Measurements from ENCODE around the gene GOLGA7B. TPM values are rescaled to one million over a fixed set of nuclear protein-coding genes. Genes with fewer than 3 reads are reported as not detected.

GOLGA7B gene
- total RNA-seq, 1 experiment from 2014 or later = 0.03 TPM

GRCh38 chr10:97882142-97883091, 32.8 kb downstream of the GOLGA7B start:
- no peak overlapping the region for H3K4me3 ChIP-seq
- H3K9me3 ChIP-seq (replicated peaks) = no peaks in the 10 kb centered on the region
- no peaks in the 10 kb centered on the region for H3K36me3 ChIP-seq
- DNase-seq (ENCODE audit: low read depth in 1 of 2, low spot score in 2 of 2) = peak; percentile 82 to 95
- H3K4me1 ChIP-seq (replicated peaks) = peaks cover 18% of the 10 kb centered on the region
- H3K27ac ChIP-seq = peak overlapping the region; percentile 31; the same call in 1 of the 2 replicates
- H3K27me3 ChIP-seq (replicated peaks) = no peaks in the 10 kb centered on the region

GRCh38 chr10:97883092-97883485, 33.4 kb downstream of the GOLGA7B start:
- DNase-seq (ENCODE audit: low read depth in 1 of 2, low spot score in 2 of 2) = no peak
- H3K27ac ChIP-seq = peak overlapping the region; percentile 31; the same call in 1 of the 2 replicates
- peaks cover 18% of the 10 kb centered on the region for H3K4me1 ChIP-seq (replicated peaks)
- H3K9me3 ChIP-seq (replicated peaks) = no peaks in the 10 kb centered on the region
- H3K36me3 ChIP-seq = no peaks in the 10 kb centered on the region
- no peak overlapping the region for H3K4me3 ChIP-seq
- no peaks in the 10 kb centered on the region for H3K27me3 ChIP-seq (replicated peaks)

GRCh38 chr10:97886286-97886685, 36.6 kb downstream of the GOLGA7B start:
- H3K27me3 ChIP-seq (replicated peaks) = no peaks in the 10 kb centered on the region
- H3K4me1 ChIP-seq (replicated peaks) = peaks cover 36% of the 10 kb centered on the region
- H3K36me3 ChIP-seq = no peaks in the 10 kb centered on the region
- H3K27ac ChIP-seq = no peak overlapping the region
- no peak overlapping the region for H3K4me3 ChIP-seq
- DNase-seq (ENCODE audit: low read depth in 1 of 2, low spot score in 2 of 2) = no peak
- H3K9me3 ChIP-seq (replicated peaks) = no peaks in the 10 kb centered on the region

GRCh38 chr10:97887399-97887798, 37.8 kb downstream of the GOLGA7B start:
- H3K27ac ChIP-seq = no peak overlapping the region
- no peaks in the 10 kb centered on the region for H3K36me3 ChIP-seq
- H3K9me3 ChIP-seq (replicated peaks) = no peaks in the 10 kb centered on the region
- DNase-seq (ENCODE audit: low read depth in 1 of 2, low spot score in 2 of 2) = no peak
- H3K27me3 ChIP-seq (replicated peaks) = no peaks in the 10 kb centered on the region
- no peak overlapping the region for H3K4me3 ChIP-seq
- peaks cover 26% of the 10 kb centered on the region for H3K4me1 ChIP-seq (replicated peaks)

- Histone ChIP-seq H3K9me3 (replicated peaks) (no peaks in the 10 kb centered on the region), H3K27me3 (replicated peaks) (no peaks in the 10 kb centered on the region), H3K4me1 (replicated peaks) (peaks cover 18% of the 10 kb centered on the region), H3K4me3 (no peak overlapping the region), H3K27ac (no peak overlapping the region), H3K36me3 (no peaks in the 10 kb centered on the region)
- no peak for DNase-seq (ENCODE audit: low read depth in 1 of 2, low spot score in 2 of 2)
Observed at GRCh38 chr10:97888134-97888533, 38.5 kb downstream of the GOLGA7B start.

GRCh38 chr10:97888641-97889262, 39.1 kb downstream of the GOLGA7B start:
- H3K4me1 ChIP-seq (replicated peaks) = peaks cover 18% of the 10 kb centered on the region
- peak overlapping the region; percentile 56; the same call in 1 of the 2 replicates for H3K27ac ChIP-seq
- H3K27me3 ChIP-seq (replicated peaks) = no peaks in the 10 kb centered on the region
- no peak overlapping the region for H3K4me3 ChIP-seq
- H3K9me3 ChIP-seq (replicated peaks) = no peaks in the 10 kb centered on the region
- peak; percentile 68 to 78 for DNase-seq (ENCODE audit: low read depth in 1 of 2, low spot score in 2 of 2)
- no peaks in the 10 kb centered on the region for H3K36me3 ChIP-seq

DNA sequence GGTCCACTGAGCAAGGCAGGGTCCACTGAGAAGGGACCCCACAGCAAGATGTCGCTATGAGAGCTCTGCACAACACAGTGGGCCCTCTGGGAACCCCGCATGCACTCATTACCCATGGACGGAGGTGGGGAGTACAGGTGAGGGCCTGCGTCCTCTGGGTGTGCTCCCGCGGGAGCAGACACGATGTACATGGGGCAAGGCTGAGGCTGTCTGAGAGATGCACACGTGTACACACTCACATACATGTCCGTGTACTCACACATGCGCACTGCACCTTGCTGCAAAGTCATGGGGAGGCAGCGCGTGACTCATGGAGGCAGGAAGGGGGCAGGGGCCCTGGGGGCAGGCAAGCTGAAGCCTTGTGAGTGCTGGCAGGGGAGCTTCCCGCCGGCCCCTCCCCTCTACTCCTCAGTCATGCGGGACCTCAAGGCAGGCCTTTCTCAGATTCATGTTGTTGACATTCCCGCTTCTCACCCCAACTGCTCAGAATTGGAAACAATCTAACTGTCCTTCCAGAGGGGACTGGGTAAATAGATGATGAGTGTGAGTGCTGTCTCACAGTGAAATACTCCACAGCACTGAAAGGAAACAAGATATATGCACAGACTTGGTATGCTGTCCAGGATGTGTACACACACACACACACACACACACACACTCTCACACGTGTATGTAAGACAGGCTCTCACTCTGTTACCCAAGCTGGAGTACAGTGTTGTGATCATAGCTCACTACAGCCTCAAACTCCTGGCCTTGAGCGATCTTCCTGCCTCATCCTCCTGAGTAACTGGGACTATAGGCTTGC, 40.0 kb downstream of the GOLGA7B start:
- Histone ChIP-seq H3K4me1 (replicated peaks) (peaks cover 18% of the 10 kb centered on the region), H3K27me3 (replicated peaks) (no peaks in the 10 kb centered on the region), H3K36me3 (no peaks in the 10 kb centered on the region), H3K9me3 (replicated peaks) (no peaks in the 10 kb centered on the region), H3K4me3 (no peak overlapping the region), H3K27ac (peak overlapping the region; percentile 56)
- DNase-seq (ENCODE audit: low read depth in 1 of 2, low spot score in 2 of 2) = peak; percentile 76 to 91

DNA sequence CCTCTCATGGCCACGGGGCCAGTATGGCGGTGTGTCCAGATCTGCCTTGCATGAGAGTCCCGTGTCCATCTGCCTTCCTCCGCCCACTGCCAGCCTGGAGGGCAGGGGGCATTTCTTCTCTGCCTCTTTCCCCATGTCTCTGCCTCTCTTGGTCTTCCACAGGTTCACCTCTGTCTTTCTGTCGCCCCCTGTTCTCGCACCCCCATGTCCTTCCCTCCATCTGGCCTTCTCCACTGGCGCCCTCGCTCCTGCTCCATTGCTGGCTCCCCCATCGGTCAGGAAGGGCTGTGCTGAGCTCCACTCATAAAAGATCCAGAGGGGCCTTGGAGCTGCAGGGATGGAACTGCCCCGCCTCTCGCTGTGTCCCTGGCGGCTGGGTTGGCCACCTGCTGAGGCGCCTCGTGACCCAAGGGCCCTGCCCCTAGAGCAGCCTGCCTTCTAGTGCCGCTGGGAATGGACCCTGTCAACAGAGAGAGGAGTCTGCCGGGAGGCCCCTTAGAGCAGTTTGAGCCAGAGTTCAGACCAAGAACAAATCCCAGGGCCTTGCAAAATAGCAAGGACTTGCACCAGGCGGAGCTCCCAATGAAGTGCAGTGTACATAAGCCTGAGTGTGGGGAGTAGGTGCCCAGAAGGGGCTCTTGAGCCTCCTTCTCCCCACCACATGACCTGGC, 42.0 kb downstream of the GOLGA7B start:
- H3K4me1 ChIP-seq (replicated peaks) = peaks cover 18% of the 10 kb centered on the region
- no peak overlapping the region for H3K27ac ChIP-seq
- no peaks in the 10 kb centered on the region for H3K36me3 ChIP-seq
- no peak for DNase-seq (ENCODE audit: low read depth in 1 of 2, low spot score in 2 of 2)
- no peaks in the 10 kb centered on the region for H3K9me3 ChIP-seq (replicated peaks)
- H3K27me3 ChIP-seq (replicated peaks) = no peaks in the 10 kb centered on the region
- no peak overlapping the region for H3K4me3 ChIP-seq

DNA sequence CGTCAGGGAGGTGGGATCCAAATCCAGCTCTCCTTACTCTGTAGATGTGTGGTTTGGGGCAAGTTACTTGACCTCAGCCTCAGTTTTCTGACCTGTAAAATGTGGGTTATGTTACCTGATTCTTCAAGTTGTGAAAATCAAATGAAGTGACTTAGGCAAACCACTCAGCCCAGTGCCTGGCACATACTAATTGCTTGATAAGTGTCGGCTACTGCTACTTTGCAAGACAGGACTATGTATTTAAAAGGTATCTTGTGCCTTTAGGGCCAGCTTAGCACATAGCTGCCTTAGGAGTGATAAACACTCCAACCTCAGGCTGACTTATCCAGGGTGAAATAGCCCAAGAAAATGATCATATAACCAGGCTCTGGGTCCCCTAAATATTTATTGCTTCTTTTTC, 42.9 kb downstream of the GOLGA7B start:
- no peaks in the 10 kb centered on the region for H3K36me3 ChIP-seq
- H3K4me3 ChIP-seq = no peak overlapping the region
- H3K27me3 ChIP-seq (replicated peaks) = no peaks in the 10 kb centered on the region
- H3K4me1 ChIP-seq (replicated peaks) = peaks cover 18% of the 10 kb centered on the region
- DNase-seq (ENCODE audit: low read depth in 1 of 2, low spot score in 2 of 2) = no peak
- no peaks in the 10 kb centered on the region for H3K9me3 ChIP-seq (replicated peaks)
- no peak overlapping the region for H3K27ac ChIP-seq

- no peaks in the 10 kb centered on the region for H3K9me3 ChIP-seq (replicated peaks)
- no peak overlapping the region for H3K27ac ChIP-seq
- H3K36me3 ChIP-seq = no peaks in the 10 kb centered on the region
- peaks cover 18% of the 10 kb centered on the region for H3K4me1 ChIP-seq (replicated peaks)
- no peaks in the 10 kb centered on the region for H3K27me3 ChIP-seq (replicated peaks)
- no peak overlapping the region for H3K4me3 ChIP-seq
- DNase-seq (ENCODE audit: low read depth in 1 of 2, low spot score in 2 of 2) = no peak
Observed at GRCh38 chr10:97892939-97893338, 43.3 kb downstream of the GOLGA7B start.

DNA sequence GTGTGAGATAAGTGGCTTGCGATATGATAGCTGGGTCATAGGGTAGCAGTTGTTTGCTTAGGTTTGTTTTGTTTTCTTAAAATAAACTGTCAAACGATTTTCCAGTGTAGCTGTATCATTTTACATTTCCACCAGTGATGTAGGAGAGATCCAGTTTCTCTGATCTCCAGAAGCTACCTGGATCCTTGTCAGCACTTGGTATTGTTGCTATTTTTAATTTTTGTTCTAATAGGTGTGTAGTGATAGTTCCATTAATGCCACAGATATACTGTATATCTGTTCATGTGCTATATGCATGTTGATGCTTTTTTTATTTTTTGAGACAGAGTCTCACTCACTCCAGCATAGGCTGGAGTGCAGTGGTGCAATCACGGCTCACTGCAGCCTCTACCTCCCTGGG, 44.4 kb downstream of the GOLGA7B start:
- no peaks in the 10 kb centered on the region for H3K27me3 ChIP-seq (replicated peaks)

DNA sequence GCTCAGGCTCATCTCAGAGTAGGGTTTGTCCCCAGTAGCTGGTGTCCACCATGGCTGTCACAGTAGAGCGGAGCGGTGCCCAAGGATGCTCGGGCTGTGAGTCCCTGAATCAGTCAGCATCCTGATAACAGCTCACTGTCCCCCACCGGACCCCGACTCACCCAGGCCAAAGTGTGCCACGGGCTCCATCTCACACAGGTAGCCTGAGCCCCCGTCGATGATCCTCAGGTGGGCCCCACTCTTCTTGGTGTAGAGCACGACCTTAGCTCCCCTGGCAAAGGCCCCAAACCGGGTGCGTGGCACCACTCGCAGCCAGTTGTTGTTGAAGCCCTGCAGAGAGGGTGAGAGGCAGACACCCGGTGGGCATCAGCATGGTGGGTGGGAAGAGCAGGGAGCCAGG, 45.4 kb downstream of the GOLGA7B start:
- H3K36me3 ChIP-seq = no peaks in the 10 kb centered on the region
- no peak overlapping the region for H3K4me3 ChIP-seq
- H3K9me3 ChIP-seq (replicated peaks) = no peaks in the 10 kb centered on the region
- no peaks in the 10 kb centered on the region for H3K27me3 ChIP-seq (replicated peaks)
- H3K27ac ChIP-seq = no peak overlapping the region
- peaks cover 1% of the 10 kb centered on the region for H3K4me1 ChIP-seq (replicated peaks)
- no peak for DNase-seq (ENCODE audit: low read depth in 1 of 2, low spot score in 2 of 2)

More for the DNA sequence above, 44.4 kb downstream of the GOLGA7B start:
- no peak for DNase-seq (ENCODE audit: low read depth in 1 of 2, low spot score in 2 of 2)
- peaks cover 11% of the 10 kb centered on the region for H3K4me1 ChIP-seq (replicated peaks)
- no peaks in the 10 kb centered on the region for H3K9me3 ChIP-seq (replicated peaks)
- H3K27ac ChIP-seq = no peak overlapping the region
- H3K4me3 ChIP-seq = no peak overlapping the region
- no peaks in the 10 kb centered on the region for H3K36me3 ChIP-seq

DNA sequence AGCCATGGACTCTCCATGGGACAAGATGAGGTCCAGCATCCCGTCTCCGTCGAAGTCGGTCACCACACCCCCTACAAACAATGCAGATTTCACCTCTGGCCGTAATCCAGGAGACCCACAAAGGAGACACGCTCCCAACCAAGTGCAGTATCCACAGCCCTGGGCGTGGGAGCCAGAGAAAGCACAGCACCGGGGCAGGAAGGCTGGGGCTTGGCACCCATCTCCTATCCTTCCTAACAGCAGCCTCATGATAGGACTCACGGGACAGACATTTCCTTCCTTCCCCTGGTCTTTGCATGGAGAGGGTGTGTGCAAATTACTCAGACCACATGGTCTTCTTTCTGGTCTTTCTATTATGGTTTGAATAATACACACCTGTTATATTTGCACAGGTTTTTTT, 46.3 kb downstream of the GOLGA7B start:
- H3K4me3 ChIP-seq = no peak overlapping the region
- H3K9me3 ChIP-seq (replicated peaks) = no peaks in the 10 kb centered on the region
- no peaks in the 10 kb centered on the region for H3K4me1 ChIP-seq (replicated peaks)

More for the DNA sequence above, 46.3 kb downstream of the GOLGA7B start:
- Histone ChIP-seq H3K36me3 (no peaks in the 10 kb centered on the region), H3K27me3 (replicated peaks) (no peaks in the 10 kb centered on the region), H3K27ac (no peak overlapping the region)
- no peak for DNase-seq (ENCODE audit: low read depth in 1 of 2, low spot score in 2 of 2)

Measured in SJSA1 (cell line).